Measurements from ENCODE around the gene RAD54L.
"Not testable (repeated sequence)": the region's sequence is repeated elsewhere in the genome, so short reads cannot be mapped to it uniquely, and the experiment has no call there.

Gene RAD54L

DNA sequence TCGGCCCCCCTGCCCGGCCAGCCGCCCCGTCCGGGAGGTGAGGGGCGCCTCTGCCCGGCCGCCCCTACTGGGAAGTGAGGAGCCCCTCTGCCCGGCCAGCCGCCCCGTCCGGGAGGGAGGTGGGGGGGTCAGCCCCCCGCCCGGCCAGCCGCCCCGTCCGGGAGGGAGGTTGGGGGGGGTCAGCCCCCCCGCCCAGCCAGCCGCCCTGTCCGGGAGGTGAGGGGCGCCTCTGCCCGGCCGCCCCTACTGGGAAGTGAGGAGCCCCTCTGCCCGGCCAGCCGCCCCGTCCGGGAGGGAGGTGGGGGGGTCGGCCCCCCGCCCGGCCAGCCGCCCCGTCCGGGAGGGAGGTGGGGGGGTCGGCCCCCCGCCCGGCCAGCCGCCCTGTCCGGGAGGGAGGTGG is 5.8 kb upstream of the RAD54L start:
- DNase-seq (ENCODE audit: low read depth): not testable (repeated sequence)

DNA sequence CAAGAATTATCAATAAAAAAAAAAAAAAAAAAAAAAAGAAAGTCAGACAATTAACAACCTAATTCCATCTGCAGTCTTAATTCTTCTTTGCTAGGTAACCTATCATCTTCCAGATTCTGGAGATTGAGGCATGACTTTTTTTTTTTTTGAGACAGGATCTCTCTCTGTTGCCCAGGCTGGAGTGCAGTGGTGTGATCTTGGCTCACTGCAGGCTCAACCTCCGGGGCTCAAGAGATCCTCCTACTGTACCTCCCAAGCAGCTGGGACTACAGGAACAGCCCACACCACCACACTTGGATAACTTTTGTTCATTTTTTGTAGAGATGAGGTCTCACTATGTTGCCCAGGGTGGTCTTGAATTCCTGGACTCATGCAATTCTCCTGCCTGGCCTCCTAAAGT is 4.6 kb upstream of the RAD54L start:
- DNase-seq (ENCODE audit: low read depth): no peak

DNA sequence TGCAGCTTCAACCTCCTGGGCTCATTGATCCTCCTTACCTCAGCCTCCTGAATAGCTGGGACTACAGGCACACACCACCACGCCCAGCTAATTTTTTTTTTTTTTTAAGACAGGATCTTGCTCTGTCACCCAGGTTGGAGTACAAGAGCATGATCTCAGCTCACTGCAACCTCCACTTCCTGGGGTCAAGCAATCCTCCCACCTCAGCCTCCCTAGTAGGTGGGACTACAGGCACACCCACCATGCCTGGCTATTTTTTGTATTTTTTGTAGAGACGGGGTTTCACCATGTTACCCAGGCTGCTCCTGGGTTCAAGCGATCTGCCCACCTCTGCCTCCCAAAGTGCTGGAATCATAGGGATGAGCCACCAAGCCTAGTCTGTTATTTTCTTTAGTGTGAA is 3.7 kb upstream of the RAD54L start:
- not testable (repeated sequence) for DNase-seq (ENCODE audit: low read depth)

DNA sequence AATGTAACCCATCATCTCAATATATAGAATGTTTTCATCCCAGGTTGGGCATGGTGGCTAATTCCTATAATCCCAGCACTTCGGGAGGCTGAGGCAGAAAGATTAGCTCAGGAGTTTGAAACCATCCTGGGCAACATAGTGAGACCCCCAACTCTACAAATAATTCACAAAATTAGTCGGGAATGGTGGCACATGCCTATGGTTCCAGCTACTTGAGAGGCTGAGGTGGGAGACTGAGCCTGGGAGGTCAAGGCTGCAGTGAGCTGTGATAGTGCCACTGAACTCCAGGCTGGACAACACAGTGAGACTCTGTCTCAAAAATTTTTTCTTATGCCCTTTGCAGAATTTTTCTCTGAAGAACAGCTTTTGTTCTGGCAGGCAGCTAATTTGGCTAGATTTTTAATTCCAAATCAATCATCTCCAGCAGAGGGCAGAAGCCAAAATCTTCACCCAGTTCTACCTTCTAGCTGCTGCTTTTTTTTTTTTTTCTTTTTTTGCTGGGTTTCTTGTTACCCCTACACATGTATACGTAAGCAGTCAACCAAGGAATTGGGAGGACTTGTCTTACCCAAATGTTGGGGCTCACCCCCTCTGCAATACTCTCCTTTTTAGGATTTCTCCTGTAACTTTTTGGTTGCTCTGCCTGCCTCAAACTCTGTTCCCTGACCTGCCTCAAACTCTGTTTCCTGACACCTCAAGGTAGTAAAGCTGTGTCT is 2.7 kb upstream of the RAD54L start:
- no peak for DNase-seq (ENCODE audit: low read depth)

DNA sequence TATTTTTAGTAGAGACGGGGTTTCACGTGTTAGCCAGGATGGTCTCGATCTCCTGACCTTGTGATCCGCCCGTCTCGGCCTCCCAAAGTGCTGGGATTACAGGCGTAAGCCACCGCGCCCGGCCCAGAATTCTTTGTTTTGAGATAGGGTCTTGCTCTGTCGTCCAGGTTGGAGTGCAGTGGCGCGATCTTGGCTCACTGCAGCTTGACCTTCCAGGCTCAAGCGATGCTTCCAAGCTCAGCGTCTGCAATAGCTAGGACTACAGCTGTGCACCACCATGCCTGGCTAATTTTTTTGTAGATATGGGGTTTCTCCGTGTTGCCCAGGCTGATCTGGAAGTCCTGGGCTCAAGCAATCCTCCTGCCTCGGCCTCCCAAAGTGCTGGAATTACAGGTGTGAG is 1.4 kb upstream of the RAD54L start:
- not testable (repeated sequence) for DNase-seq (ENCODE audit: low read depth)

DNA sequence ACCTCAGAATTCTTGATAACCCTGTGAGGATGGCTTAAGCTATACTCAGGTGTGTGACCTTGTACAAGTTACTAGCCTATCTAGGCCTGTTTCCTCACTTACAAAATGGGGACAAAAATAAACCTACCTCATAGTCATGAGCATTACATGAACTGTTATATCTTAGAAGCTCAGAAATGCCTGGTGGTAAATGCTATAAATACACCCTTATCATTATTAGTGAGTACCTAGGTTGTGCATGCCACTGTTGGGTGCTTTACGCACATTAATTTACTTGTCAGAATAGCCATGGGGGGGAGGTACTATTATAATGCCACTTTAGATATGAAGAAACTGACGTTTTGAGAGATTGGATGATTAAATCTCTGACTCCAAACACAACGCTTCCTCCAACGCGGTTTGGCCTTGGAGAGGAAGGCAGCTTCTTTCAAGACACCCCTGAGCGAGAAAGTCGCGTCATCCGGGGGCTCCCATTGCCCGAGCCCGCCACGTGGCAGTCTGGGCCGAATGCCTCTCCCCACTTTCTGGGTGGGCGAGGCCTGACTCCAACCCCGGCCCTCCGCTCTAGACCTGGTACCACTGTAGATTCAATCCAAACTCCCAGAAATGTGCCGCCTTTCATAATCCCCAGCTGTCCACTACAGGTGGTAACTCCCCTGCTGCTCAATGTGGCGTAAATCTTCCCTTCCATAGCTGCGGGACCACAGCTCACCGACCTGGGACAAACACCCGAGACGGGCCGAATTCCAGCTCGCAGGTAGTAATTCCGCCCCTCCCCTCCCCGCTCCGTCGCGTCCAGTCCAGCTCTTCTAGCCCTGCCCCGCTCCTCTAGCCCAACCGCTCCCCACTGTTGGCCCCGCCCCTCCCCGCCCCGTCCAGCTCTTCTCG is 771 bp upstream of the RAD54L start:
- peak; percentile 23 for DNase-seq (ENCODE audit: low read depth)

DNA sequence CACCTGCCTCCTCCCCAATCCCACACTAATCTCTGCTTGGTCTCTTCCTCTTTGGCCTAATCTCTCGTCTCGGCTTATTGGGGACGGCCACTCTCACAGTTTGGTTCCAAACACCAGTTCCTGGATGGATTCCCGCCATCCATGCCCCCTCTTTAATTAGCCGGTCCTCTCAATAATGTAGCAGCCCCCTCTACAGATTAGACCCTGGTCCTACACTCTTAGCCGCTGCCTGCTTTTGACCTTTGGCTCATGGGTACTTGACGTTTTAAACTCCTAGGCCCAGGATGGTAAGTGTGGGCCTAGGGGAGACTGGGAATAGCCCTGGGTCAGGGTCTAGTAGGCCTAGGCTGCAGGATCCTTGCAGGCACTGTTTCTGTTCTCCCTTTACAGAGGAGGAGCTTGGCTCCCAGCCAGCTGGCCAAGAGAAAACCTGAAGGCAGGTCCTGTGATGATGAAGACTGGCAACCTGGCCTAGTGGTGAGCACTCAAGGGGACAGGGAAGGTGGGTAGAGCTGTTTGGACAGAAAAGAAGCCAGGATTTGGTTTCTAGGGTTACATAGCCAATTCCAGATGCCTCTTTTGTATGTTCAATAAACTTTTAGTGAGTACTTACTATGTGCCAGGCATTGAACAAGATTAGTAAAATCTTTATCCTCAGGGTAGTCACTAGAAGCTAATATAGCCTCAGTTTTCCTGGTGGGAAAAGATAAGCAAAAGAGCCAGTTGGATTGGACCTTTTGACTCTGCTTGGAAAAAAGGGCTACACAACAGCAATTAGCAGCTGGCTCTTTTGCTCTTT is 758 bp downstream of the RAD54L start:
- DNase-seq (ENCODE audit: low read depth): no peak

DNA sequence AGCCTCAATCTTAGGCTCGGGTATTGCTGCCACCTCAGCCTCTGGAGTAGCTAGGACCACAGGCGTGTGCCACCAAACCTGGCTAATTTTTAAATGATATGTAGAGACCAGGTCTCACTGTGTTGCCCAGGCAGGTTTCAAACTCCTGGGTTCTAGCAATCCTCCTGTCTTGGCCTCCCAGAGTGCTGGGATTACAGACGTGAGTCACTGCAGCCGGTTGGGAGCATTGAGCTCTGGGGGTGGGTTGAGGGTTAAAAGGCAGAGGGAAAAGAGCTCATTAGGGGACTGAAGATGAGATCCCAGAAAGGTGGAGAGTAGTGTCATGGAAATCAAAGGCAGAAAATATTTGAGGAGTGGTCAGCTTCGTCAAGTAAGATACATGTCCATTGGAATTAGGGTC is 7.1 kb downstream of the RAD54L start:
- DNase-seq (ENCODE audit: low read depth): no peak

DNA sequence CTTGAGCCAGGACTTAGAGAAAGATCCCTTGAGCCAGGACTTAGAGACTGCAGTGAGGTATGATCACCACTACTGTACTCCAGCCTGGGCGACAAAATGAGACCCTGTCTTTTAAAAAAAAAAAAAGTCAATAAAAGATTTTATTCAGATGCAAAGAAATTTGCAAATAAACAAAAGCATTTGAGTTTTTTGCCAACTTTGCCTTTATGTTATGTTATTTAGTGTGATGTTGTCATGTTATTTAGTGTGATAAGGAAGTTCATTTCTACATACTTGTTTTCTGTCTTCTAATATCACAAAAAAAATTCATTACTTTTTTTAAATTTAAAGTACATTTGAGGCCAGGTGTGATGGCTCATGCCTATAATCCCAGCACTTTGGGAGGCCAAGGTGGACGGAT is 9.0 kb downstream of the RAD54L start:
- DNase-seq (ENCODE audit: low read depth): no peak

DNA sequence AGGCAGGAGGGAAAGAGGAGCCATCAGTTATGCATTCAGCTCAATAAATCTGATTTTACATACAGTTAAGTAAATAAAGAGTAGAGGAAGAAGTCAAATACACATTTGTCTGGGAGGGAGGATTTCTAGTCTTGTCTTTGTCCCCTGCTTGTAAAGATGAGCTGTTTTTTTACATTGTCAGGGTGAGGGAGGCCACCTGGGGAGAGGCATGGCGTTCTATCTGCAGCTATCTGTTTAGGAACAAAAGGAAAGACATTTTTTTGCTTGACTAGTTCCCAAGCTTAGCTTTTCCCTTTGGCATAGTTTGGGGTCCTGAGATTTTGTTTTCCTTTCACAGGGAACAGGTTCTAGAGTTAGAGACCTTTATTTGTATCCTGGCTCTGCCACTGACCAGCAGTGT is 14.9 kb downstream of the RAD54L start:
- DNase-seq (ENCODE audit: low read depth): no peak

DNA sequence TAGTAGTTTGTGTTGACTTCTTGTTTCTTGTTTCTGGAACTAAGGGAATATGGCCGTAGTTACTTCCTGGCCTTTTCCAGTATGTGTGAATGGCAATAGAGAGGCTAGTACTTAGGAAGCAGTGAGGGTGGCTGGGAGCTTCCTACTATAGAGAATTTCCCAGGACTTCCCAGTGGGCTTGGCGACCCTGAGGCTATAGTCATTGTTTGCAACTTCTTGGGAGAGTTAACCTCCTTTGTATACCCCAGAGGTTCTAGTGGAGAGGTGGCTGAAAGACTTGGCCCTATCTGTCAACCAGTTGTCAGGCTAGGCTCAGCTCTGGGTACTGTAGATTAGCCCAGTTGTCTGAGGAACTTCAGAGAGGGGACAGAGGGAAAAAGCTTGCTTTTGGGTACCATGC is 15.6 kb downstream of the RAD54L start:
- DNase-seq (ENCODE audit: low read depth): no peak

DNA sequence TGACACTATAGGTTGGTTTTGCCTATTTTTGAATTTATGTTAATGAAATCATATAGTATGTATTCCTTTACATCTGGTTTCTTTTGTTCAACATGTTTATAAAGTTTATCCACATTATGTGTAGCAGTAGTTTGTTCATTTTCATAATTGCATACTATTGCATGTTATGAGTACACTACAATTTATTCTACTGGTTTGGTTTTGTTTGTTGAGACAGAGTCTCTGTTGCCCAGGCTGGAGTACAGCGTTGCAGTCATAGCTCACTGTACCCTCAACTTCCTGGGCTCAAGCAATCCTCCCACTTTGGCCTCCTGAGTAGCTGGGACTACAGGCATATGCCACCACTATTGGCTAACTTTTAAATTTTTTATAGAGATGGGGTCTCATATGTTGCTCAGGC is 21.0 kb downstream of the RAD54L start:
- DNase-seq (ENCODE audit: low read depth): no peak

DNA sequence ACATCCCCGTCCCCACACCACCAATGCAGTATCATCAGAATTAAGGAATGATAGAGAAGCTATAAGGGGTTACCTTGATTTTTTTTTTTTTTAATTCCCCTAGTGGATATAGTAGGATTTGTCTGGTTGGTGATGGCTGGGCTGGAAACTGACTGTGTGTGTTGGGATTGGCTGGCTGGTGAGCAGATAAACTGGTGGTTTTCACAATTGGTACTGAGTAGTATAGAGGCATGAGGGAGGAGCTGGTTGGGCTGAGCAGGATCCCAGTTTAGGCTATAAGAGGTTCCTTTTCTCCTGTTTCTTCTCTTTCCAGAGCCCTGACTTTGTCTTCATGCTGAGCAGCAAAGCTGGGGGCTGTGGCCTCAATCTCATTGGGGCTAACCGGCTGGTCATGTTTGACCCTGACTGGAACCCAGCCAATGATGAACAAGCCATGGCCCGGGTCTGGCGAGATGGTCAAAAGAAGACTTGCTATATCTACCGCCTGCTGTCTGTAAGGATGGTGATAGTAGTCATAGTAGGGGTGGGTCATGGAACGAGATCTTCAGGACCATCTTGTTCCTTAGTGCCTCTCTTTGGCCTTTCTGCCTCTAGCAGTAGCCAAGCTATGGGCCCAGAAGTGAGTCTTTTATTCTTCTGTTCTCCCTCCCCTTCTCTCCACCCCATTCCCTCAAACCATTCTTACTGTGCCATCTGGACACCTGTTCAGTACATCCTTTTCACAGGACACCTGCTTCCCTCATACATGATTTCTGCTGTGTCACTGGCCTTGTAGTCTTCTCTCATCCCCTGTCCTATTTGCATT is 26.9 kb downstream of the RAD54L start:
- no peak for DNase-seq (ENCODE audit: low read depth)

DNA sequence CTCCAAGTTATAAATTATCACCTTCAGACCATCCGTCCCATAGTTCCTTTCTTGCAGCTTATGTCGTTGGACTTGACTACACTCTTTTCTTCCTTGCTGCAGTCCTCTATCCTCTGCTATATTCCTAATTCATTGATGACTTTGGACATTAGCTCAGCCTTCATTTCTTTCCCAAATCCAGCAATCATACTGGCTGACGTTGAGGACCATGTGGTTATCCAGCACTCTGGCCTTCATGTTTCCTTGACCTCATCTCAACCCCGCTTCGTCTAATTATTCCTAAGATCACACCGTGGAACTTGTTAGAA is 27.4 kb downstream of the RAD54L start:
- no peak for DNase-seq (ENCODE audit: low read depth)

DNA sequence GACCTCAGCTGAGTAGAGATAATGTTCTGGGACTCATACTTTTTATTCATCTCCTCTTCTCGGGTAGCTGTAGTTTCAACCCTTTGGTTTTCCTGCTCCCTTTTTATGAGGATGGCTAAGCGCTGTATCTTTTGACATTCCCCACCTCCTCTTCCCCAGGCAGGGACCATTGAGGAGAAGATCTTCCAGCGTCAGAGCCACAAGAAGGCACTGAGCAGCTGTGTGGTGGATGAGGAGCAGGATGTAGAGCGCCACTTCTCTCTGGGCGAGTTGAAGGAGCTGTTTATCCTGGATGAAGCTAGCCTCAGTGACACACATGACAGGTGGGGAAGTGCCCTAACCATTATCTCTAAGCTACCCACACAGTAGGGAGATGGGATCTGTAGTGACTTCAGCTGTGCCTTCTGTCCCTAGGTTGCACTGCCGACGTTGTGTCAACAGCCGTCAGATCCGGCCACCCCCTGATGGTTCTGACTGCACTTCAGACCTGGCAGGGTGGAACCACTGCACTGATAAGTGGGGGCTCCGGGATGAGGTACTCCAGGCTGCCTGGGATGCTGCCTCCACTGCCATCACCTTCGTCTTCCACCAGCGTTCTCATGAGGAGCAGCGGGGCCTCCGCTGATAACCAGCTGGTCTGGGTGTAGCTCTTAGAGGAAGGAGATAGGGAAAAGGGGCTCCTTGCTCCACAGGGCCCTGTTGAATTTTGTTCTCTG is 30.3 kb downstream of the RAD54L start:
- DNase-seq (ENCODE audit: low read depth): no peak

DNA sequence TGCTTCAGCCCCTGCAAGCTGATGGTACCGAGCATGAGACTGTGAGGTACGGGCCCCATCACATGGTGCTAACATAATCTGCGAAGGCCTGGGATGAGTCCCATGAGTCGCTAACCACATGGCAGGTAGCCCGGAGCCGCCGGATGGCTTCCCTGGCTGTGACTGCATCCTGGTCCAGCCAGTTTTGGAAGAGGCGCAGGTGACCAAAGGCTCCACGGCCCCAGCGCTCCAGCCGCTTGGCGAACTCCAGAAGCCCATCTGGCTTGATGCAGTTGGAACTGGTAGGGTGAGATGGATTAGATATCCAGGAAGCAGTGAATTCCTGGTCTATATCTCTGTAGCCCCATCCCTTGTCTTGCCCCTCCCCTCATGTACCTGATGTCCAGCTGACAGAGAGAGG is 31.2 kb downstream of the RAD54L start:
- DNase-seq (ENCODE audit: low read depth): no peak

DNA sequence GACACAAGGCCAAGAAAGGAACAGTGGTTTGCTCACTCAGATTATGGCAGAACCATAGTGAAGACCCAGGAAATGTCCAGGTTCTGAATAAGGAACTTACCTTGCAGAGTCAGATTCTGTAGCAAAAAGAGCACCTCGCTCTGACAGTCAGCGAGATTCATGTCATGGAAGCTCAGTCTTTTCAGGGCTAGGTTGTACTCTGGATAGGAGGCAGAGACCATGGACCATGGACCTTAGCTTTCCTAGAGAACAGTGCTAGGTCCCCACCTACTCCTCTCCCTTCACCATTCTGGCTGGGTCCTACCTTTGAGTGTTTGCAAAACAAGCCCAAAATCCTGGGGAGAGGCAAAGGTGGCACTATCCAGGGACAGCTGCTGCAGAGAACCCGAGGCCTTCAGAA is 32.5 kb downstream of the RAD54L start:
- no peak for DNase-seq (ENCODE audit: low read depth)

DNA sequence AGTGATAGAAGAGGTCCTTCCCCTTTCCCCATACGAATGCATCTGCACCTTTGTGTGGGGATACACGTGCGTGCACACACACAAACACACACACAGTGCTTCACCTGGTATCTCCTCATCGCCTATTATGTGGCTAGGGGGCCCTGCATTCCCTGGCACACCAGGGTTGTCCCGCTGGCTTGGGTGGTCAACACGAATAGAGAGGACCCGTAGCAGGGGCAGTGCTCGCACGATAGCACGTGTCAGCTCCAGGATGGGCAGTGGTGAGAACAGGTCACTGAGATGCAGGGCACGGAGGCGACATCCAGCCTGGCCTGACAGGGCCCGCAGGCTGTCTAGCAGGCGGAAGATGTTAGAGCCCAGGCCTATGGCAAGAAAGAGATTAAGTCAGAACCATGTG is 33.5 kb downstream of the RAD54L start:
- no peak for DNase-seq (ENCODE audit: low read depth)

DNA sequence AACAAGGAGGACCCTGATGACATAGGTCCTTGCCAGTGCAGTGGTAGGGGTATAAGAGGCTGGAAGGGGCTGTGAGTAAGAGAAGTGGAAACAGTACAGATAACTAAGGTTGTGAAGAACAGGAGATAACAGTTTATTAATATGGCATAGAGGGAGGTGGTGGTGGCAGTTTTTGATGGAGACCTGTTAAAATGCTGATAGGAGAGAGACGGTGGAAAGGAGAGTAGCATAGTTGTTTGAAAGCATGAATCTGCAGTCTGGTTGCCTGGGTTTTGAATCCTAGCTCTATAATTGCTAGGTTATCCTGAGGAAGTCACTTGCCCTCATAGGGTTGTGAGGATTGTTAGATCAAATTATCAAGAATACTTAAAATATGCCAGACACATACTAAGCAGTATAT is 36.5 kb downstream of the RAD54L start:
- no peak for DNase-seq (ENCODE audit: low read depth)

DNA sequence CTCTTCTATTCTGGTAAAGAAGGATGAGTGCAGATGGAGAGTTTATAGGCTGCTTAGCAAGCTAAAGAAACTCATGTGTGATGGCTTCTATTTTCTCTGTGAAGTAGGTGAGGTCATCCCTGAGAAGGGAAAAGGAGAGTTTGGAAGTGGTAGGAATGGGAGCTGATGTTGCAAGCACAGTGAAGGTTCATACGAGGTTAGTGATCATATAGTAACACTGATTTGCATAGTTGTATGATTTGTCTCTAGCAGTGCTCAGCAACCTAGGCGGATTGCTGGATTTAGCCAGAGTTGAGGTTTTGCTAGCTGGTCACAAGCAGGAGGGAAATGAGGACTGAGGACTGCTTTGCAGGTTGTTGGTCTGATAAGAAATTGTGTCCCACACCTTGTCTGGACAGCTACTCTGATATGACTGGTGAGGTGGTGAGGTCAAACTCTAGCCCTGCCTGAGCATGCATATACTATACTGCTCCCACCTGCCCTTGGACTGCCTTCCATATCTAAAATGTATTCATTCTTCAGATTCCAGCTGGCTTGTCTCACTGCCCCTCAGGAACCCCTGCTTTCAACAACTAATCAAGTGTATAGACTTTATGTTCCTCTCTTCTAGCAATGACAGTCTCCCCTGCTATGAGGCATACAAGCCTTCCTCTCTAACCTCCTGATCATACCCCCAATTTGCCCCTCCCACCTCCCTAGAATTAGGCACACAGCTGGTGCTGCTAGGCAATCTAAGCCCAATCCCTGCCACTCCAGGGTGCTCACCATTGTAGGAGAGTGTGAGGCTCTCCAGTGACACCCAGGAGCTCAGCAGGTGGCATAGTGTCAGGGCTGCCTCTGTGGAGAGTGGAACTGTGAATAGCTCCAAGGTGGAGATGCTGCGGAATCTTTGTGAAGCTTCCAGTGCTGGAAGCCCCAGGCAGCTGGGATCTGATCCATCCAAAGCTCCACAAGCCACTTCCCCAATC is 37.3 kb downstream of the RAD54L start:
- DNase-seq (ENCODE audit: low read depth): no peak

Measured in activated T-helper 1 cell treated with Interleukin-2 at 50 U/mL for 16 hours (primary cell).